ENCODE measurements around the gene ZNF384. TPM values are rescaled to one million over a fixed set of nuclear protein-coding genes. Genes with fewer than 3 reads are reported as not detected.
A peak's percentile ranks its signal among the peaks of the same experiment; 100 is the strongest.
"Not testable (repeated sequence)": the region's sequence is repeated elsewhere in the genome, so short reads cannot be mapped to it uniquely, and the experiment has no call there.

Gene ZNF384
- total RNA-seq, 1 donor from 2014 or later = 79.6 TPM

DNA sequence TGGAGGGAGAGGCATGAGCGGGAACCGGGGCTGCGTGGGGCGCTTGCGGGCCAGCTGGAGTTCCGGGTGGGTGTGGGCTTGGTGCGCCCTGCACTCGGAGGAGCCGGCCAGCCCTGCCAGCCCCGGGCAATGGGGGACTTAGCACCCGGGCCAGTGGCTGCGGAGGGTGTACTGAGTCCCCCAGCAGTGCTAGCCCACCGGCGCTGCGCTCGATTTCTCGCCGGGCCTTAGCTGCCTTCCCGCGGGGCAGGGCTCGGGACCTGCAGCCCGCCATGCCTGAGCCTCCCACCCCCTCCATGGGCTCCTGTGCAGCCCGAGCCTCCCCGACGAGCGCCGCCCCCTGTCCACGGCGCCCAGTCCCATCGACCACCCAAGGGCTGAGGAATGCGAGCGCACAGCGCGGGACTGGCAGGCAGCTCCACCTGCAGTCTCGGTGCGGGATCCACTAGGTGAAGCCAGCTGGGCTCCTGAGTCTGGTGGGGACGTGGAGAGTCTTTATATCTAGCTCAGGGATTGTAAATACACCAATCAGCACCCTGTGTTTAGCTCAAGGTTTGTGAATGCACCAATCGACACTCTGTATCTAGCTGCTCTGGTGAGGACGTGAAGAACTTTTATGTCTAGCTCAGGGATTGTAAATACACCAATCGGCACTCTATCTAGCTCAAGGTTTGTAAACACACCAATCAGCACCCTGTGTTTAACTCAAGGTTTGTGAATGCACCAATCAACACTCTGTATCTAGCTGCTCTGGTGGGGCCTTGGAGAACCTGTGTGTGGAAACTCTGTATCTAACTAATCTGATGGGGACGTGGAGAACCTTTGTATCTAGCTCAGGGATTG lies 27.1 kb upstream of the ZNF384 start:
- DNase-seq (ENCODE audit: low spot score); H3K36me3 Mint-ChIP-seq (ENCODE audit: low read depth); intact Hi-C loops (cut with micrococcal nuclease); H3K27ac Mint-ChIP-seq; H3K4me1 Mint-ChIP-seq (ENCODE audit: low read depth); H3K27me3 Mint-ChIP-seq (ENCODE audit: insufficient read depth); H3K9me3 Mint-ChIP-seq; H3K4me3 Mint-ChIP-seq: not testable (repeated sequence)

DNA sequence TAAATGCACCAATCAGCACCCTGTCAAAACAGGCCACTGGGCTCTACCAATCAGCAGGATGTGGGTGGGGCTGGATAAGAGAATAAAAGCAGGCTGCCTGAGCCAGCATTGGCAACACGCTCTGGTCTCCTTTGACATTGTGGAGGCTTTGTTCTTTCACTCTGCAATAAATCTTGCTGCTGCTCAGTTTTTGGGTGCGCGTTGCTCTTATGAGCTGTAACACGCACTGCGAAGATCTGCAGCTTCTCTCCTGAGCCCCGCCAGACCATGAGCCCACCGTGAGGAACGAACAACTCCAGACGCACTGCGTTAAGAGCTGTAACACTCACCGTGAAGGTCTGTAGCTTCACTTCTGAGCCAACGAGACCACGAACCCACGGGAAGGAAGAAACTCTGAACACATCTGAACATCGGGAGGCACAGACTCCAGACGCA lies 19.8 kb upstream of the ZNF384 start:
- Mint-ChIP-seq H3K4me1 (ENCODE audit: low read depth) (peaks cover 6% of the 10 kb centered on the region), H3K4me3 (no peak overlapping the region), H3K27me3 (ENCODE audit: insufficient read depth) (peaks cover 17% of the 10 kb centered on the region), H3K36me3 (ENCODE audit: low read depth) (no peaks in the 10 kb centered on the region), H3K9me3 (no peaks in the 10 kb centered on the region), H3K27ac (no peak overlapping the region)
- no peak for DNase-seq (ENCODE audit: low spot score)
- intact Hi-C loops (cut with micrococcal nuclease) = no loop called here

DNA sequence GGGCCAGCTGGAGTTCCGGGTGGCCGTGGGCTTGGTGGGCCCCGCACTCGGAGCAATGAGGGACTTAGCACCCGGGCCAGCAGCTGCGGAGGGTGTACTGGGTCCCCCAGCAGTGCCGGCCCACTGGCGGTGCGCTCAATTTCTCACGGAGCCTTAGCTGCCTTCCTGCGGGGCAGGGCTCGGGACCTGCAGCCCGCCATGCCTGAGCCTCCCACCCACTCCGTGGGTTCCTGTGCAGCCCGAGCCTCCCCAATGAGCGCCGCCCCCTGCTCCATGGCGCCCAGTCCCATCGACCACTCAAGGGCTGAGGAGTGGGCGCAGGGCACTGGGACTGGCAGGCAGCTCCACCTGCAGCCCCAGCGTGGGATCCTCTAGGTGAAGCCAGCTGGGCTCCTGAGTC lies 19.2 kb upstream of the ZNF384 start:
- H3K9me3 Mint-ChIP-seq; H3K4me3 Mint-ChIP-seq; DNase-seq (ENCODE audit: low spot score); H3K27ac Mint-ChIP-seq; intact Hi-C loops (cut with micrococcal nuclease); H3K36me3 Mint-ChIP-seq (ENCODE audit: low read depth): not testable (repeated sequence)
- H3K27me3 Mint-ChIP-seq (ENCODE audit: insufficient read depth) = peaks cover 22% of the 10 kb centered on the region
- peaks cover 10% of the 10 kb centered on the region for H3K4me1 Mint-ChIP-seq (ENCODE audit: low read depth)

DNA sequence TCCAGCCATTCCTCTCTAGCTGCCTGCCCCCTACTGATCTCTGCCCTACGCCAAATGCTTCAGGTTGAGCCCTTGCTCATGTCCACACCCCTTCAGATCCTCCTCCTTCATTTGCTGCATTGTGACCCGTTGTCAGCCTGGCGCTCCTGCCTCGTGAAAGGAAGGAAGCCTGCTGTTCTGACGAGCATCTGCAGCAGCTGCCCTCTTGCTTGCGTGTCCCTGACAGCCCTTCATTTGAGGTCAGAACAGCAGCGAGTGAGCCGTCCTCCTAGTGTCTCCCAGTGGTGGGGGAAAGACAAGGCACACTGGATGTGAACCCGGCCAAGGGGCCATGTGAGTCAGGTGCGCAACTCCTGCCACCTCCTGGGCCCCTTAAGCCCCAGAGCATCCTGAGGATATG lies 14.5 kb upstream of the ZNF384 start:
- Mint-ChIP-seq H3K4me1 (ENCODE audit: low read depth) (peaks cover 11% of the 10 kb centered on the region), H3K27me3 (ENCODE audit: insufficient read depth) (peaks cover 54% of the 10 kb centered on the region), H3K9me3 (no peaks in the 10 kb centered on the region), H3K4me3 (no peak overlapping the region), H3K27ac (no peak overlapping the region), H3K36me3 (ENCODE audit: low read depth) (no peaks in the 10 kb centered on the region)
- DNase-seq (ENCODE audit: low spot score) = no peak
- intact Hi-C loops (cut with micrococcal nuclease) = no loop called here

DNA sequence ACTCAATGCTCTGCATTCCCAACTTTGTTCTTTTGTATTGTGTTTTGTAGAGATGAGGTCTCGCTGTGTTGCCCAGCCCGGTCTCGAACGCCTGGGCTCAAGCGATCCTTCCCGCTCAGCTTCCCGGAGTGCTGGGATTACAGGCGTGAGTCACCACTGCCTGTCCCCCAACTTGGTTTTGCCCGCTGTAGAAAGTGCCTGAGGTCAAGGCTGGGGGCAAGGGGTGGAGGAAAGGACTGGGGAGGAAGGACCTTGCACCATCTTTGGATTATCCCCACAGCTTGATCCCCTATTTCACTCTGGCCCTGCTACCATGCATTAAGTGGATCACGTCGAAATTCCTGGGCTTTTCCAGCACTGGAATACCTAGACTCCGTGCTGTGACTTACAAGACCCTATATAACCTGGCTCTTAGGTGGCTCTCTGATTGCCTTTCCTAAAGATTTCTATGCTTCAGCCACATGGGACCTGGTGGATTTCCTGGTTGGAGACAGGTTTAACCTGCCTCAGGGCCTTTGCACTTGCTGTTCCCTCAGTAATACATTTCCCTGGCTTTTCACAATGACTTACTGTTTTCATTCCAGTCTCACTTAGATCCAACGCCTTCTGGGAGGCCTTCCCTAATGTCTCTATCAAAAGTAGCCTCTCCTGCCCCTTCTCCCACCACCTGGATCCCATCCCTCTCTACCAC lies 12.0 kb upstream of the ZNF384 start:
- no peaks in the 10 kb centered on the region for H3K36me3 Mint-ChIP-seq (ENCODE audit: low read depth)
- H3K27ac Mint-ChIP-seq = no peak overlapping the region
- peak overlapping the region; percentile 68 for H3K4me3 Mint-ChIP-seq
- peaks cover 11% of the 10 kb centered on the region for H3K4me1 Mint-ChIP-seq (ENCODE audit: low read depth)
- H3K9me3 Mint-ChIP-seq = no peaks in the 10 kb centered on the region
- intact Hi-C loops (cut with micrococcal nuclease) = no loop called here
- peaks cover 63% of the 10 kb centered on the region for H3K27me3 Mint-ChIP-seq (ENCODE audit: insufficient read depth)
- DNase-seq (ENCODE audit: low spot score) = no peak

DNA sequence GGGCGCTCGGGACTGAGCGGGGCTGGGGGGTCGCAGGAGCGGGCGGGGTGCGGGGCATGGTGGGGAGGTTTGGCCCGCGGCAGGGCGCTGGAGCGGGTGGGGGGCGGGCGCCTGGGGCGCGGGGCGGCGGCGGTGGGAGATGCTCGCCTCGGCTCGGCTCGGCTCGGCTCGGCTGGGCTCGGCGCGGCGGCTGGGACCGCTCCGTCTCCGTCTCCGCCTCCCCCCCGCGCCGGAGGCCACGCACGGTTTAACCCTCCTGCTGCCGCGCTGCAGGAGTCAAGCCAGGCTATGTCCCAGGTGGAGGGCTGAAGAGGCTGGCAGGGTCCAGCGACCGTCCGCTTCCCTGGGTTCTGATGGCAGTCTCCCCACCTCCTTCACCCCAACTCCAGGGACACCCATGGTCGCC lies 11.5 kb upstream of the ZNF384 start, which contains the start of gene PIANP:
PIANP (minus strand) TSS at position 170 of the 406 bp plus-strand sequence. CDS start 2,754 bp downstream, outside the sequence.
- H3K27ac Mint-ChIP-seq = no peak within 1 kb of the TSS

DNA sequence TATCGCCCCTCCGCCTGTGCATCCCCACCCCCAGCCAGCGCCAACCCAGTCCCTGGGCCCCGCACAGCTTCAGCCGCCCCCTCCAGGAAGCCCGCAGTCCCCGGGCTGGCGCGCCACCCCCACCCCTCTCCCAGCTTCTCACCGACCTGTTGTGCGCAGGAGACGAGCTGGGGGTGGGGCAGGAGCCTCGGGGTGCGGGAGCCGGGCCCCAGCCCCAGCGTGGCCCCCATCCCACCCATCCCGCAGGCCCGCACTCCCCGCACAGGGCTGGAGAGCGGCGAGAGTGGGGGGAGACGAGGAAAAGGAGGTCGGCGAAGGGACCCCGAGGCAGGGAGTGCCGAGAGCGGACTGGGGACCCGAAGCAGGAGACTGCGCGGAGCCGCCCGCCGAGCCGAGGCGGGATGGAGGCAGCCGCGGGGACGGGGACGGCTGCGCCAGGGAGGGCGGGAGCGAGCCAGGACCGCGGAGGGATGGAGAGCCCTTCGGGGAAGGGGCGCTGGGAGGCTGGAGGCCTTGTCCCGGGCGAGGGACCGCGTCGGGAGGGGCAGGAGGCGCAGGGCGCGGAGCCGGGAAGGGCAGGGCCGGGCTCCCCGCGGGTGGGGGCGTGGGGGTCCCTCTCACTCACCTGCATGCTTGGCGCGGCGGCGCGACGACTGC lies 10.9 kb upstream of the ZNF384 start:
- intact Hi-C loops (cut with micrococcal nuclease) = no loop called here
- H3K27me3 Mint-ChIP-seq (ENCODE audit: insufficient read depth) = peaks cover 62% of the 10 kb centered on the region
- no peak for DNase-seq (ENCODE audit: low spot score)
- peaks cover 11% of the 10 kb centered on the region for H3K4me1 Mint-ChIP-seq (ENCODE audit: low read depth)
- H3K9me3 Mint-ChIP-seq = no peaks in the 10 kb centered on the region
- peak overlapping the region; percentile 66 for H3K4me3 Mint-ChIP-seq
- no peaks in the 10 kb centered on the region for H3K36me3 Mint-ChIP-seq (ENCODE audit: low read depth)
- H3K27ac Mint-ChIP-seq = no peak overlapping the region

More for the DNA sequence above, 11.5 kb upstream of the ZNF384 start, which contains the start of gene PIANP:
- Mint-ChIP-seq H3K36me3 (ENCODE audit: low read depth) (no peaks in the 10 kb centered on the region), H3K4me3 (peak within 1 kb of the TSS; percentile 68), H3K27me3 (ENCODE audit: insufficient read depth) (peaks cover 65% of the 10 kb centered on the region), H3K4me1 (ENCODE audit: low read depth) (peaks cover 11% of the 10 kb centered on the region), H3K9me3 (no peaks in the 10 kb centered on the region)
- peak; percentile 29 for DNase-seq (ENCODE audit: low spot score)
- intact Hi-C loops (cut with micrococcal nuclease) = no loop called here

DNA sequence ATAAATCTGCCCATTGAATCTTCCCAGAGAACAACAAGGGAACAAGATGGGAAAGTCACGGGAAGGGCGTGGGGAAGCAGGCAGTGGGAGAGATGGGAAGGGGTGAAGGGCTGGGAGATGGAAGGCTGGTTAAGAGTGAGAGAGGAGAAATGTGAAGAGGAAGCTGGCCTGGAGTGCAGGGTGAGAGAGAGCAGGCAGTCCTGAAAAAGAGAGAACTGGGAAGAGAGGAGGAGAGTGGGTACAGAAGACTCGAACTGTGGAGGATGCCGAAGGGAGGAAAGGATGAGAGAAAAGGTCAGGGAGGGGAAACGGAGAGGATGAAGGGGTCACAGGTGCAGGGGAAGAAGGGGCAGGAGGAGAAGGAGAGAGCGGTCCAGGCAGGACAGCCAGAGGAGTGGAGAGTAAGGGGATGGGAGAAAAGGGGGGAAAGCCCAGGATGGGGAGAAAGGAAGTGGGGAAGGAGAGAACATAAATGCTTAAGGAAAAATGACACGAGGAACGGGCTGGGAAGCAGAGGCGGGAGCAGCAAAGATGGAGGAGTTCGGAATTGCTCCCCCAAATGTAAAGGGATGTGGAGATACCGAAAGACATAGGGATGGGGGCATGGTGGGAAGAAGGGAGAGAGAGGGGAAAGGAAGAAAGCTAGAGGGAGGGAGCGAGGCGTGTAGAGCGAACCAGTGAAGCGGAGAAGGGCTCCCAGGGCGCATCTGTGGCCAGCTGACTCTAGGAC lies 10.2 kb upstream of the ZNF384 start:
- DNase-seq (ENCODE audit: low spot score) = no peak
- H3K4me1 Mint-ChIP-seq (ENCODE audit: low read depth) = peaks cover 11% of the 10 kb centered on the region
- intact Hi-C loops (cut with micrococcal nuclease) = no loop called here
- H3K27ac Mint-ChIP-seq = peak overlapping the region; percentile 35
- peak overlapping the region; percentile 66 for H3K4me3 Mint-ChIP-seq
- H3K36me3 Mint-ChIP-seq (ENCODE audit: low read depth) = no peaks in the 10 kb centered on the region
- peaks cover 60% of the 10 kb centered on the region for H3K27me3 Mint-ChIP-seq (ENCODE audit: insufficient read depth)
- H3K9me3 Mint-ChIP-seq = no peaks in the 10 kb centered on the region

DNA sequence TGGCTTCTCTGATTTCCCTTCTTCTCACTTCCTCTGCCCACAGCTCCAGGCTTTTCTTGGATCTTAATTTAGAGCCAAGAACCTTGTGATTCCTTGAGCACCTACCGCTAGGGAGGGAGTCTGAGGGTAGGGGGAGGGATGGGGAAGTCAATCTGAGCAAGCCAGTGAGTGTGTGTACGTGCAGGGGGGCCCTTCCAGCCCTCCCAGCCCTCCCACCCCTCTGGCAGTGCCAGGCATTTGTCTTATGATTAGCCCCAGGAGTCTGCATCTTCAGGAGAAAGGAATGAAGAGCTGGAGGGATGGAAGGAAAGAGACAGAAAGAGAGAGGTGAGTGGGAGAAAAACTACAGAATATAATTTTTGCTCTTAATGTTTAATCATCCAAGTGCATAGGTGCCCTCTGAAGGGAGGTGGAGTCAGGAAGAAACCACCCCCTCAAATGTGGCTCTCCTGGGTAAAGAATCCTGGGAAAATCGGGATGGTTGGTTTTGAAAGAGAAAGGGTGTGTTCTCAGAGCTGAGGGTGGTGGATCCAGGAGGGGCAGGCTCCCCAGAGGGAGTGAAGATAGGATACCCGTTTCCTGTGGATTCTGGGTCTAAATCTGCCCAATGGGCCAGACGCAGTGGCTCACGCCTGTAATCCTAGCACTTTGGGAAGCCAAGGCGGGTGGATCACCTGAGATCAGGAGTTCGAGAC lies 9.3 kb upstream of the ZNF384 start:
- Mint-ChIP-seq H3K4me1 (ENCODE audit: low read depth) (peaks cover 9% of the 10 kb centered on the region), H3K36me3 (ENCODE audit: low read depth) (no peaks in the 10 kb centered on the region), H3K4me3 (peak overlapping the region; percentile 66), H3K27me3 (ENCODE audit: insufficient read depth) (peaks cover 53% of the 10 kb centered on the region), H3K9me3 (no peaks in the 10 kb centered on the region), H3K27ac (no peak overlapping the region)
- DNase-seq (ENCODE audit: low spot score) = no peak
- intact Hi-C loops (cut with micrococcal nuclease) = no loop called here

DNA sequence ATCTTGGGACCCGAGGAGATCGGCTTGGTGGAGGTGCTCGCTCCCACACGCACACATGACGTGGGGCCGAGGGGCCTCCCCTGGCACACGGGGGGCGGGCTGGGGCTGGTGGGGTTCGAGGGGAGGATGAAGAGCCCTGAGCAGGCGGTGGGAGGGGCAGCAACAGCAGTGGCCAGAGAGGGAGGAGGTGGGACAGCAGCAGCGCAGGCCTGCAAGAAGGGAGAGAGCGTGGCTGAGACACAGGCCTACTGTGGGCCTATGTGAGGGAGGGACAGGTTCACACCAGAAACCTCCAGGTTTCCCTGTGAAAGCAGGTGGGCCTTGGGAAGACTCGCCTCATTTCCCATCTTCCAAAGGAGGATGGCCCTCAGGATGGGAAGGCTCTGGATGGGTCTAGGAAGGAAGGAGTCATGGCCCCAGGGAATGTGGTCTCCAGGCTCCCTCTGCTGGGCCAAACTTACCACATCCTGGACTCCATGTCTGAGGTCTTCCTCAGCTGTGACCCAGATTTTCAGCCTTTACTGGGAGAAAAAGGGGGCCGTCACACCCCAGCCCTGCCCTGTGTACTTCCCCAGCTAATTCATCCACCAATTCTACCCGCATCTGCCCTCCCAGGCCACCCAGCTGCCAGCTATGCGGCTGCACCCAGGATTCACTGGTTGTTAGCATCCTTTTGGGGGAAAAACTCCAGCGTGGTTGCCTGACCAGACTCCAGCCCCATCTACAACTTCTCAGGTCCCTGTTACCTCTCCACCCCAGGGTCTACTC lies 8.6 kb upstream of the ZNF384 start:
- Mint-ChIP-seq H3K27ac (no peak overlapping the region), H3K36me3 (ENCODE audit: low read depth) (no peaks in the 10 kb centered on the region), H3K27me3 (ENCODE audit: insufficient read depth) (peaks cover 46% of the 10 kb centered on the region), H3K4me3 (no peak overlapping the region), H3K4me1 (ENCODE audit: low read depth) (peaks cover 6% of the 10 kb centered on the region), H3K9me3 (no peaks in the 10 kb centered on the region)
- DNase-seq (ENCODE audit: low spot score) = no peak
- intact Hi-C loops (cut with micrococcal nuclease) = no loop called here

DNA sequence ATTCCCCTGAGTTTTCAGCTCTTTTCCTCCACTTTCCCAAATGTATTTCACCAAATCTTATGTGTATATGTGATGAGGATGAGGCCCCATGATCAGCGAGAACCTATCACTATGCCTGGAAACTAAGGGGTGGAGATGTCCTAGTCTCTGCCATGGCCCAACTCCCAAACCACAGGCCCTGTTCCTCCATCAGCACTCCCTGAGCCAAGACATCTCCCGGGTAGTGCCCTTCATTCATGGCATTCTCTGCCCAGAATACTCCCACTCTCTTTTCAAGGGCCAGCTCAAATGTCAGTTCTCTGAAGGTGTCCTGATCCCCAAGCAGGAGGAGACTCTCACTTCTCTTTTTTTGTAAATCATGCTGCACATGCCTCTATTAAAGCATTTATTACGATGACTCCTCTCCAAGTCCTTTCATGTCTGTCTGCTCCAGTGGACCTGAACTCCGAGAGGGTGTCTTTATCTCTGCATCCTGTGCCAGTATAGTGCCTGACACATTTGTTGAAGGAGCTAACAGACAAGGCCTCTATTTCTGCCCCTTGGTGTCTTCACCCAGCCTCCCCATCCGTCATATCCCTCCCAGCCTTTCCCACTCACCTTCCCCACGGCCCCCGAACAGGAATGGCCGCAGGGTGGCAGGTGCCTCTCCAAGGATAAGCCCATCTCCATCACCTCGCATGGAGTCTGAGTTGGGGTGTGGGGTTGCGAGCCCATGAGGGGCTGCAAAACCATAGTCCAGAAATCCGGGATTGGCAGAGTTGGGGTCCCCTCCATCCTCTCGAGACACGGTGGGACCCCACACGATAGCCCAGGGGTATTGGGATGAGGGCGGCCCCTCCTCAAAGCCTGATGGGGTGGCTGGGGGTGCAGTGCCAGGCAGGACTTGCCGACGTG lies 7.8 kb upstream of the ZNF384 start:
- Mint-ChIP-seq H3K27me3 (ENCODE audit: insufficient read depth) (peaks cover 39% of the 10 kb centered on the region), H3K9me3 (no peaks in the 10 kb centered on the region), H3K36me3 (ENCODE audit: low read depth) (no peaks in the 10 kb centered on the region), H3K4me1 (ENCODE audit: low read depth) (peaks cover 6% of the 10 kb centered on the region), H3K4me3 (no peak overlapping the region), H3K27ac (peak overlapping the region; percentile 6)
- intact Hi-C loops (cut with micrococcal nuclease) = no loop called here
- DNase-seq (ENCODE audit: low spot score) = no peak
